GM06990 (cell line): Measurements from ENCODE around the gene TSNAXIP1.

ENCODE experiments used
- DNase-seq: peaks from one replicate; pipeline ENCODE4 v3.0.0-alpha.2; 2011; ENCODE audit not compliant: insufficient read length; ENCODE audit errors: extremely low read depth
- H3K27me3 ChIP-seq: replicated peaks from 2 replicates; pipeline ENCODE4 v1.6.0; 2011; ENCODE audit warnings: low read length; ENCODE audit not compliant: control insufficient read depth, insufficient read depth
- H3K36me3 ChIP-seq: 2 replicates; pipeline ENCODE4 v1.5.1; 2011; ENCODE audit warnings: low read length; ENCODE audit not compliant: control insufficient read depth, insufficient read depth
- H3K4me3 ChIP-seq: replicated peaks from 2 replicates; pipeline ENCODE4 v1.5.1; 2011; ENCODE audit warnings: low read depth, mild to moderate bottlenecking, control low read depth, low read length
- CTCF ChIP-seq: IDR thresholded peaks from 2 replicates; pipeline ENCODE4 v1.5.1; 2011; ENCODE audit warnings: low read length, control low read depth, mild to moderate bottlenecking, inconsistent platforms; ENCODE audit not compliant: insufficient read depth, poor library complexity, severe bottlenecking

TSNAXIP1 gene

GRCh38 chr16:67873435-67874370 is 67.0 kb downstream of the TSNAXIP1 start:
- TF ChIP-seq CTCF = no peak
- no peaks in the 10 kb centered on the region for H3K27me3 ChIP-seq
- peaks cover 33% of the 10 kb centered on the region for H3K36me3 ChIP-seq
- H3K4me3 ChIP-seq = peak overlapping the region; percentile 92
- no peak for DNase-seq

- Histone ChIP-seq H3K36me3 (peaks cover 38% of the 10 kb centered on the region), H3K27me3 (no peaks in the 10 kb centered on the region), H3K4me3 (peak overlapping the region; percentile 92)
- no peak for TF ChIP-seq CTCF
- no peak for DNase-seq
Measured at GRCh38 chr16:67874372-67874771, 67.7 kb downstream of the TSNAXIP1 start.

GRCh38 chr16:67877064-67877463 is 70.4 kb downstream of the TSNAXIP1 start:
- no peak for DNase-seq
- H3K36me3 ChIP-seq = peaks cover 61% of the 10 kb centered on the region
- no peak overlapping the region for H3K4me3 ChIP-seq
- H3K27me3 ChIP-seq = no peaks in the 10 kb centered on the region
- TF ChIP-seq CTCF = no peak
